GM21529 (cell line): Measurements from ENCODE around the gene ZNF138.
A peak's percentile ranks its signal among the peaks of the same experiment; 100 is the strongest.
"Not testable (repeated sequence)": the region's sequence is repeated elsewhere in the genome, so short reads cannot be mapped to it uniquely, and the experiment has no call there.

Source experiments
- ATAC-seq: cut with Tn5 transposase; IDR thresholded peaks from one replicate; pipeline ENCODE4 v1.9.1; 2021; ENCODE audit not compliant: unreplicated experiment

ZNF138 gene

DNA sequence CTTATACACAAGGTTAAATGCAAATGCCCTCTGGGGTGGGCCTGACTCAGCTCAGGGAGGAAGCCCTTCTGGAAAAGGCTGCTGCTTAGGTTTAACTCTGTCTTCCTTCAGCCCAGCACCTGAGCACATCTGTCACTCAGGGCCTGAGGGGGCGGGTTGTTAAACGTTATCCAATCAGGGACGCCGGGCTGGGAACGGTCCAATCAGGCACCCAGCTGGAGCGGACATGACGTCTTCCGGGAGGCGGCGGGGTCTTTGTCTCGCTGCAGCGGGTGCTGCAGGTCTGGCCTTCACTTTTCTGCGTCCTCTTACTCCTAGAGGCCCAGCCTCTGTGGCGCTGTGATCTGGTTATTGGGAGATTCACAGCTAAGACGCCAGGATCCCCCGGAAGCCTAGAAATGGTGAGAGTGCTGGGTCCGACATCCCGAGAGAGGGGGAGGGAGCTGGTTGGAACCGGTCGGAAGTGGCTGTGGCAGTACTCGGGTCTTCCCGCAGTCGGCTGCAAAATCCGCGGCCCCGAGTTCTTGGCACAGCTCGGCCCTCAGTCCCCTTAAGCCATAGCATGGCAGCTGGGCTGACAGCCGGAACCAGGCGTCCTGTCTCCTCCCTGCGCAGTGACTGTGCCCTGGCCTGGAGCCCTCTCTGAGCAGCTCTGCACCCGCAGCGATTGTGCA is at the start of gene ZNF138:
Gene ZNF138, plus strand, starts transcription at position 258 of the 674 bp plus-strand sequence. Its CDS starts 141 bp downstream, at position 399.
- ATAC-seq: peak; percentile 100

- ATAC-seq: no peak
Observed at GRCh38 chr7:64744680-64745079, 49.5 kb upstream of the ZNF138 start.

GRCh38 chr7:64747802-64748201 is 46.4 kb upstream of the ZNF138 start:
- no peak for ATAC-seq

DNA sequence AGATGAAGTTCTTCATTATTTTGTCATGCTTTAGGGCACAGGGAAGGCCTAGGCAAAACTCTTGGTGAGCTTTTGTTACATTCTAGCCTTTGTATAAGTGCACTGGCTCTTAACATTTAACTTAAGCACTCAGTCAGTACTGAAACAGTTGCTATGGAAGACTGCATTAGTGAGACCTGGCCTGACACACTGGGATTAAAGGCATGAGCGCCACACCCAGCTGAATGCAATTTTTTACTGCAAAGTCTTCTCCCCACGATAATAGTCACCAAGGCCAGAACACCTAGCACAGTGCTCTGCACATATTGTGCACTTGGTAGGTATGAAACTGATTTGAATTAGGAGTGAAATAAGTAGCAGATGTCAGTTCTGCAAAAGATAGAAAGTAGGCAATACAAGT is 41.2 kb upstream of the ZNF138 start:
- ATAC-seq: no peak

DNA sequence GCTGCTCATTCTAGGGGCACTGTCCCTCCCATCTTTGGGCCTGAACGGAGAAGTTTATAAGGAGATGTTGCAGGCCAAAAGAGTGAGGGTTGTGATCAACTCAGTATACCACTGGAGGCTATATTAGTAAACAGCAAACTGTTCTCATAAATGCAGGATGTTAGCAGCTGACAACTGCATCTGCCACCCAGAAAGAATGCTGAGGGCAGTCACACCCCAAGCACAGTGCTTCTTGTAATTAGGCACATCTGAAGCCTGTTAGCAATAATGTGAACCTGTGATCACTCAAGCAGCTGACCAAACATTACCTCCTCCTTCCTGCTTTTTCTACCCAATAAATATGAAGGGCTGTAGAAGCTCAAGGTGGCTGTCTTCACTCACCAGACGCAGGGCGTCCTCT is 38.4 kb upstream of the ZNF138 start:
- no peak for ATAC-seq

DNA sequence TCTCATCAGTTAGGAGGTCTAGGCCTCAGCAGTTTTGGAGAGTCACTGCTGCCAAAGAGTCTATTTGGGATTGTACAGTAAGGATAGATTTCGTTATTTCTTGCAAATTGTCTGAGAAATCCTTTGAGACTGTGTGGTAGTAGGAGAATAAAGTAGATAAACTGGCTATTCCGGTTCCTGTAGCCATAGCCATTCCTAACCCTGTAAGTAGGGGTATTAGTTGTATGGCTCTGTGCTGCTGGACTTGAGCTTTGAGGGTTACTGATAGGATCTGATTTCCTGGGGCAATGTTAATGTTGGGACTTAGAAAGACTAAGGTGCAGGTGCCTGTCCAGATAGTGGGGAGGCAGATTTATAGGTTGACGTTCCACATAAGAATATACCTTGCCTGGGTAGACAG is 36.1 kb upstream of the ZNF138 start:
- no peak for ATAC-seq

- ATAC-seq: no peak
Observed at GRCh38 chr7:64768824-64769223, 25.4 kb upstream of the ZNF138 start.

- ATAC-seq: no peak
Observed at GRCh38 chr7:64774204-64774842, 19.9 kb upstream of the ZNF138 start.

DNA sequence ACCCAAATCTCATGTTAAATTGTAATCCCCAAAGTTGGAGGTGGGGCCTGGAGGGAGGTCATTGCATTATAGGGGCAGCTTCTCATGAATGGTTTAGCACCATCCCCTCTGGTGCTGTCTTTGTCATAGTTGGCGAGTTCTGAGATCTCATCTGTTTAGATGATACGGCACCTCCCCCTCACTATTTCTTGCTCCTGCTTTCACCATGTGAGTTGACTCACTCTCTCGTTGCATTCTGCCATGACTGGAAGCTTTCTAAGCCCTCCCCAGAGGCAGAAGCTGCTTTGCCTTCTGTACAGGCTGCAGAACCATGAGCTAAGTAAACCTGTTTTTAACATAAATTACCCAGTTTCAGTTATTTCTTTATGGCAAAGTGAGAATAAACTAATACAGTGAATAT is 18.9 kb upstream of the ZNF138 start:
- ATAC-seq: no peak

DNA sequence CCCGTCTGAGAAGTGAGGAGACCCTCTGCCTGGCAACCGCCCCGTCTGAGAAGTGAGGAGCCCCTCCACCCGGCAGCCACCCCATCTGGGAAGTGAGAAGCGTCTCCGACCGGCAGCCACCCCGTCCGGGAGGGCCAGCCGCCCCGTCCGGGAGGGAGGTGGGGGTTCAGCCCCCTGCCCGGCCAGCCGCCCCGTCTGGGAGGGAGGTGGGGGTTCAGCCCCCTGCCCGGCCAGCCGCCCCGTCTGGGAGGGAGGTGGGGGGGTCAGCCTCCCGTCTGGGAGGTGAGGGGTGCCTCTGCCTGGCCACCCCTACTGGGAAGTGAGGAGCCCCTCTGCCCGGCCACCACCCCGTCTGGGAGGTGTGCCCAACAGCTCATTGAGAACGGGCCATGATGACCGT is 9.4 kb upstream of the ZNF138 start:
- ATAC-seq: not testable (repeated sequence)

- no peak for ATAC-seq
Observed at GRCh38 chr7:64787295-64787694, 6.9 kb upstream of the ZNF138 start.

- not testable (repeated sequence) for ATAC-seq
Observed at GRCh38 chr7:64789241-64789640, 5.0 kb upstream of the ZNF138 start.

- no peak for ATAC-seq
Observed at GRCh38 chr7:64793106-64793755, 997 bp upstream of the ZNF138 start.

DNA sequence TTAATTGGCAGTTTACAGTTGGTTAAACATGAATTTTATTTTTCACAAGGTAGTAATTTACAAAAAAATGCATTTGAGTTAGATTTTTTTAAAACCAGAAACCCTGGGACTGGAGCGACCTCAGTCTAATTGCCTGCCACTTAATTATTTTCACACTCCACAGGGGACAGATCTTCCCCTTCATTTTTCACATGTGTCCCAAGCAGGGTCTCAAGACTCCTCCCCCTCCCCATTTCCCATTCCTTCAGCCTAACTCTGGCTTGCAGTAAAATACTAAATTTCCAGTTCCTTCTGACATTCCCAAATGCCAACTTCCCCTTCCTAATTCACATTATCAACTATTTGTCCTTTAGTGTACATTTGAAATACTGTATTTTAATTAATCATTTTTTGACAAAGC is 948 bp downstream of the ZNF138 start:
- ATAC-seq: no peak

DNA sequence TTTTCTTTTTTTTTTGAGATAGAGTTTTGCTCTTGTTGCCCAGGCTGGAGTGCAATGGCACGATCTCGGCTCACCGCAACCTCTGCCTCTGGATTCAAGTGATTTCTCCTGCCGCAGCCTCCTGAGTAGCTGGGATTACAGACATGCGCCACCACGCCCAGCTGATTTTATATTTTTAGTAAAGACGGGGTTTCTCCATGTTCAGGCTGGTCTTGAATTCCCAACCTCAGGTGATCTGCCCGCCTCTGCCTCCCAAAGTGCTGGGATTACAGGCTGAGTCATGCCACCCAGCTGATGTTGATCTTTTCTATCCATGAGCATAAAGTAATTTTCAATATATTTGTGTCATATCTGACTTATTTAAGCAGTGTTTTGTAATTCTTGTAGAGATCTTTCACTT is 4.9 kb downstream of the ZNF138 start:
- ATAC-seq: not testable (repeated sequence)

DNA sequence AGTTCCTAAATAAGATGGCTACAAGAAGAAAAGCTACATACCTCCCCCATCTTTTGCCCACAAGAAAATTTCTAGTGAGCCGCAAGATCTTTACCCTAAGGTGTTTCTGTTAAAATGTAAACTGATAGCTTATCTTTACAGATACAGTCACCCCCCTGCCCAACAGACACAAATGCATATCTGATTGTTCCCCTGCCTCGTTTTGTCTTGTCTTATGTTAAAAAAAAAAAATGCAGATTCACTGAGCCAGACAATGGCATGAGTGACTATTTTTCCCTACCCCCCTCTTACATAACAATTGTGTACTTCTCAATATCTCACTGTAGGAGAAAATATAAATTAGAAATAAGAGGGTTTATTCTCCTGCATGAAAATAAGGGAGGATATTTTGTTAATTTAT is 8.5 kb downstream of the ZNF138 start:
- ATAC-seq: no peak

- no peak for ATAC-seq
Observed at GRCh38 chr7:64807731-64808365, 13.6 kb downstream of the ZNF138 start.

DNA sequence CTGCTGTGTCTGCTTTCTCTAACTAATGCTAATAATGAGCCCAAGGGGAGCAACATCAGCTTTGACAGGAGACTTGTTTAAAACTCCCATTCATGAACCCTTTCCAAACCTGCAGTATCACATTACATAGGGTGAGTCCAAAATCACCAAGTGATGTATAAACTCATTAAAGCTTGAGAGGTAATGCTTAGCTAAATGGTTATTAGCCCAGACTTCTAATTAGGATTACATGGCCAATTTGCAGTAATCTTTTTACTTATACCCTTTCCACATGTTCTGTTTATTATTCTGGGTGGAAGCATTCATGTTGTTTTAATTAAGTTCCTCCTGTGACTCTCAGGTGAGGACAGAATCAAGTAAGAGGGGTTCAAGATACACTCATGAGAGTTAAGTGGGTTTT is 17.5 kb downstream of the ZNF138 start:
- no peak for ATAC-seq

DNA sequence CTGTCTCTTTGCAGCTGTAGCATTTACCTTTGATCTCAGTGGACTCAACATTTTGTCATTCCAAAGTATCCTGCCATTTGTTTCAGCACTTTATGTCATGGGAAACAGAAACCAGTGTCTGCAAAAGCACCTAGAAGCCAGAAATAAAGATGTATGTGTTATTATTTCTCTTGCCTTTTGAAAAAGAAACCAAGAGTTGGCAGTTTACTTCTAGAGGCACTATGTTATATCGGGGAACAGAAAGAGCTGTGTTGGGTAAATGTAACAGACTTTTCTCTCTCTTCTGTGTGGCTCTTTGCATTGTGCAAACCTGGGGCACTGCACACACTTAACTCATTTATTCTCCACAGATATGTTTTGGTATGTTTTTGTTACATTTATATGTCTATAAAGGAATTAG is 36.7 kb downstream of the ZNF138 start:
- ATAC-seq: no peak

GRCh38 chr7:64832136-64832535 is 37.9 kb downstream of the ZNF138 start:
- ATAC-seq: no peak

DNA sequence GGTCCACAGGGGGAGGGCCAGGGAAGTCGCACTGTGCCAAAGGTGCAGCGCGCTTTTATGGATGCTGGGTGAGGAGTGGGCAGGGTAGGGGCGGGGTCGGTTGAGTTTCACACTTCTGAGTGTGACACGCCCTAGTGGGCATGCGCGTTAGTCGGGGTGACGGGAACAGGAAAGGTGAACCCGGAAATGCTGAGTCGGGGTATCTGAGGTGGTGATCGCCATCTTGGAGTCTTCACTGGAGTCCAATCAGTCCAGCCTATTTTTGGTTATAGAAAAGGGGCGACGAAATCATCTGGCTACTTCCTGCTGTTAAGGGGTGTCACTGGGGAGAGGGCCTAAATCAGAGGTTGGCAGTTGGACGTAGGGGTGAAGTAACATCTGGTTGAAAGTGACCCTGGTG is 40.8 kb downstream of the ZNF138 start:
- ATAC-seq: no peak

- not testable (repeated sequence) for ATAC-seq
Observed at GRCh38 chr7:64835856-64836255, 41.6 kb downstream of the ZNF138 start.
